HepG2 (cell line): ENCODE measurements around the gene RMI2. TPM values are rescaled to one million over a fixed set of nuclear protein-coding genes. Genes with fewer than 3 reads are reported as not detected.

Source experiments
- AGO2 ChIP-seq: fragments of 200-400 bp; formaldehyde crosslinking; optimal IDR thresholded peaks from 2 replicates; pipeline ENCODE3; 2017; ENCODE audit warnings: mild to moderate bottlenecking, low read depth, low read length, moderate library complexity
- DR1 ChIP-seq: sonication (generic); formaldehyde crosslinking; IDR thresholded peaks from 2 replicates; pipeline ENCODE4 v1.8.0; 2021; ENCODE audit warnings: mild to moderate bottlenecking, missing genetic modification reagents, inconsistent platforms
- EED ChIP-seq: sonication (generic); formaldehyde crosslinking; IDR thresholded peaks from 2 replicates; pipeline ENCODE4 v1.5.0; 2020; ENCODE audit warnings: mild to moderate bottlenecking, missing genetic modification reagents
- ELF1 ChIP-seq: sonication (generic); formaldehyde crosslinking; IDR thresholded peaks from 2 replicates; pipeline ENCODE4 v1.4.0; 2020; ENCODE audit warnings: missing genetic modification reagents
- MED8 ChIP-seq: sonication (generic); formaldehyde crosslinking; IDR thresholded peaks from 2 replicates; pipeline ENCODE4 v1.8.1; 2023; ENCODE audit warnings: mild to moderate bottlenecking, missing genetic modification reagents; ENCODE audit not compliant: insufficient replicate concordance
- NFATC3 ChIP-seq: sonication (generic); formaldehyde crosslinking; IDR thresholded peaks from 2 replicates; pipeline ENCODE4 v1.5.1; 2020; ENCODE audit warnings: mild to moderate bottlenecking, missing genetic modification reagents
- PBX2 ChIP-seq: IDR thresholded peaks from 2 replicates; pipeline ENCODE4 v1.6.1; 2016; ENCODE audit warnings: control low read depth
- PHB2 ChIP-seq: fragments of 450-650 bp; IDR thresholded peaks from 2 replicates; pipeline ENCODE4 v1.6.1; 2018; ENCODE audit not compliant: partially characterized antibody
- RXRA ChIP-seq: sonication (generic); formaldehyde crosslinking; IDR thresholded peaks from 2 replicates; pipeline ENCODE4 v1.5.1; 2020; ENCODE audit warnings: missing genetic modification reagents
- SIN3A ChIP-seq: IDR thresholded peaks from 2 replicates; pipeline ENCODE4 v1.6.1; 2011; ENCODE audit warnings: low read depth, mild to moderate bottlenecking, control low read depth, low read length, borderline replicate concordance
- SMAD1 ChIP-seq: sonication (generic); formaldehyde crosslinking; IDR thresholded peaks from 2 replicates; pipeline ENCODE4 v1.4.0; 2020; ENCODE audit warnings: missing genetic modification reagents, low read depth, mild to moderate bottlenecking, borderline replicate concordance
- SMAD3 ChIP-seq: sonication (generic); formaldehyde crosslinking; IDR thresholded peaks from 2 replicates; pipeline ENCODE4 v1.4.0; 2020; ENCODE audit warnings: missing genetic modification reagents
- STAT5B ChIP-seq: sonication (generic); formaldehyde crosslinking; IDR thresholded peaks from 2 replicates; pipeline ENCODE4 v1.4.0; 2020; ENCODE audit warnings: missing genetic modification reagents
- ZBTB26 ChIP-seq: IDR thresholded peaks from 2 replicates; pipeline ENCODE4 v1.6.1; 2016; ENCODE audit warnings: missing compliant biosample characterization, missing genetic modification reagents, borderline replicate concordance
- ZBTB42 ChIP-seq: sonication (generic); formaldehyde crosslinking; IDR thresholded peaks from 2 replicates; pipeline ENCODE4 v1.5.0; 2020; ENCODE audit warnings: mild to moderate bottlenecking, missing genetic modification reagents
- ZFP41 ChIP-seq: sonication (generic); formaldehyde crosslinking; IDR thresholded peaks from 2 replicates; pipeline ENCODE4 v1.4.0; 2020; ENCODE audit warnings: mild to moderate bottlenecking, missing genetic modification reagents, borderline replicate concordance
- ZNF251 ChIP-seq: sonication (generic); formaldehyde crosslinking; IDR thresholded peaks from 2 replicates; pipeline ENCODE4 v1.9.0; 2021; ENCODE audit warnings: mild to moderate bottlenecking, missing genetic modification reagents
- ZNF275 ChIP-seq: sonication (generic); formaldehyde crosslinking; IDR thresholded peaks from 2 replicates; pipeline ENCODE4 v1.8.0; 2022; ENCODE audit warnings: missing genetic modification reagents, mild to moderate bottlenecking, inconsistent platforms, borderline replicate concordance
- ZNF33A ChIP-seq: sonication (generic); formaldehyde crosslinking; IDR thresholded peaks from 2 replicates; pipeline ENCODE4 v1.5.1; 2020; ENCODE audit warnings: missing genetic modification reagents, mild to moderate bottlenecking, moderate library complexity, borderline replicate concordance
- ZNF367 ChIP-seq: sonication (generic); formaldehyde crosslinking; IDR thresholded peaks from 2 replicates; pipeline ENCODE4 v1.4.0; 2020; ENCODE audit warnings: missing genetic modification reagents, borderline replicate concordance
- ZNF550 ChIP-seq: sonication (generic); formaldehyde crosslinking; IDR thresholded peaks from 2 replicates; pipeline ENCODE4 v1.4.0; 2020; ENCODE audit warnings: mild to moderate bottlenecking, missing genetic modification reagents, borderline replicate concordance
- ZNF562 ChIP-seq: sonication (generic); formaldehyde crosslinking; IDR thresholded peaks from 2 replicates; pipeline ENCODE4 v1.8.0; 2022; ENCODE audit warnings: missing genetic modification reagents, borderline replicate concordance
- ZNF660 ChIP-seq: sonication (generic); formaldehyde crosslinking; IDR thresholded peaks from 2 replicates; pipeline ENCODE4 v1.5.1; 2020; ENCODE audit warnings: mild to moderate bottlenecking, low read depth, missing genetic modification reagents, borderline replicate concordance
- ZNF691 ChIP-seq: sonication (generic); formaldehyde crosslinking; IDR thresholded peaks from 2 replicates; pipeline ENCODE4 v1.4.0; 2020; ENCODE audit warnings: missing genetic modification reagents, low read depth, mild to moderate bottlenecking, borderline replicate concordance
- ZNF883 ChIP-seq: sonication (generic); formaldehyde crosslinking; IDR thresholded peaks from 2 replicates; pipeline ENCODE4 v1.5.1; 2020; ENCODE audit warnings: mild to moderate bottlenecking, missing genetic modification reagents; ENCODE audit errors: not compliant biosample characterization
- polyA plus RNA-seq, 8 experiments: library from polyadenylated mRNA; depleted of rRNA in 3 of 8; stranded (reverse) in 7 of 8; unstranded in 1 of 8; fragments of >200 nt; fragmentation: Illumina TruSeq in 4 of 8; extraction: Trizol in 4 of 8; gene quantifications; 2 replicates each; pipeline versions ENCODE4 v1.2.1 to v1.2.3, GENCODE V29; 2011 to 2016; ENCODE audit warnings: low read depth in 4 of 8, missing spikeins in 1 of 8, mixed read lengths in 1 of 8; ENCODE audit not compliant: insufficient read depth in 1 of 8
- total RNA-seq, 5 experiments: library from RNA; depleted of rRNA; stranded (reverse); fragments of >200 nt; fragmentation: Illumina TruSeq; extraction: Trizol; gene quantifications; 2 replicates each; pipeline ENCODE4 v1.2.3, GENCODE V29; 2016; ENCODE audit warnings: low read depth in 1 of 5

The RMI2 gene
- total and polyA plus RNA-seq, 2 of the 13 experiments (the other 11 are each of a cell fraction or from before 2014, with no cell fraction given): 24.5 to 55.7 TPM

- TF ChIP-seq RXRA (CRISPR knock-in tag) (peak; percentile 86), ZNF251 (CRISPR knock-in tag) (no peak), ELF1 (CRISPR knock-in tag) (0 out of 2 replicates have a peak, but pooled peaks have one; percentile 34), SMAD1 (CRISPR knock-in tag) (no peak), SIN3A (0 out of 2 replicates have a peak, but pooled peaks have one; percentile 48), NFATC3 (CRISPR knock-in tag) (no peak), ZBTB26 (CRISPR knock-in tag) (peak; percentile 36; the same call in 1 of the 2 replicates), ZNF562 (CRISPR knock-in tag) (no peak), STAT5B (no peak), MED8 (CRISPR knock-in tag) (no peak), ZFP41 (no peak), ZNF660 (CRISPR knock-in tag) (no peak), ZNF550 (0 out of 2 replicates have a peak, but pooled peaks have one; percentile 28), DR1 (CRISPR knock-in tag) (no peak), EED (no peak), ZNF275 (CRISPR knock-in tag) (peak; percentile 72), AGO2 (peak; percentile 37), ZNF883 (no peak), PHB2 (no peak), ZNF33A (CRISPR knock-in tag) (no peak), PBX2 (CRISPR knock-in tag) (no peak; the same call in 1 of the 2 replicates), ZNF367 (no peak), SMAD3 (CRISPR knock-in tag) (0 out of 2 replicates have a peak, but pooled peaks have one; percentile 49), ZNF691 (CRISPR knock-in tag) (0 out of 2 replicates have a peak, but pooled peaks have one; percentile 88), ZBTB42 (CRISPR knock-in tag) (peak; percentile 52; the same call in 1 of the 2 replicates)
Observed at GRCh38 chr16:11308493-11309283, 36.6 kb upstream of the RMI2 start (continued).
